Lung (tissue), 12 donors: ENCODE data around the gene GIPR. TPM values are rescaled to one million over a fixed set of nuclear protein-coding genes. Genes with fewer than 3 reads are reported as not detected.
"Not testable (repeated sequence)": the region's sequence is repeated elsewhere in the genome, so short reads cannot be mapped to it uniquely, and the experiment has no call there.

Experiments used
- ATAC-seq: fragments of 200-7000 bp; cut with Tn5 transposase; one replicate; pipeline ENCODE4 v1.9.1; 2020; ENCODE audit warnings: moderate number of reproducible peaks; ENCODE audit not compliant: insufficient read depth, low FRiP score
- DNase-seq, 3 donors: peaks; one replicate each; pipeline ENCODE4 v3.0.0-alpha.2; 2013 to 2017
- H3K27ac ChIP-seq, 2 donors: one replicate each; pipeline ENCODE4 v1.5.1; 2013; ENCODE audit warnings: mild to moderate bottlenecking in 2 of 2, moderate library complexity in 2 of 2, control low read depth in 1 of 2, inconsistent platforms in 1 of 2, low read depth in 1 of 2, low read length in 1 of 2
- H3K27me3 ChIP-seq, 3 donors: one replicate each; pipeline ENCODE4 v1.5.1; 2013; ENCODE audit warnings: low read length in 2 of 3; ENCODE audit not compliant: control insufficient read depth in 3 of 3, insufficient read depth in 3 of 3
- H3K36me3 ChIP-seq, 4 donors: one replicate each; pipeline ENCODE4 v1.5.1; 2013; ENCODE audit warnings: low read length in 4 of 4, mild to moderate bottlenecking in 1 of 4, moderate library complexity in 1 of 4; ENCODE audit not compliant: control insufficient read depth in 4 of 4, insufficient read depth in 4 of 4
- H3K4me1 ChIP-seq, 5 donors: one replicate each; pipeline ENCODE4 v1.5.1; 2013; ENCODE audit warnings: low read length in 5 of 5, mild to moderate bottlenecking in 2 of 5, moderate library complexity in 1 of 5; ENCODE audit not compliant: control insufficient read depth in 5 of 5, insufficient read depth in 5 of 5
- H3K4me3 ChIP-seq: one replicate; pipeline ENCODE4 v1.5.1; 2013; ENCODE audit warnings: mild to moderate bottlenecking, control low read depth, moderate library complexity
- H3K9ac ChIP-seq, 2 donors: one replicate each; pipeline ENCODE4 v1.5.1; 2013; ENCODE audit warnings: low read length in 2 of 2, control low read depth in 1 of 2; ENCODE audit not compliant: insufficient read depth in 1 of 2
- H3K9me3 ChIP-seq, 4 donors: one replicate each; pipeline ENCODE4 v1.5.1; 2013; ENCODE audit warnings: low read length in 3 of 4, mild to moderate bottlenecking in 1 of 4, moderate library complexity in 1 of 4; ENCODE audit not compliant: control insufficient read depth in 4 of 4, insufficient read depth in 3 of 4
- WGBS, 2 donors: extraction: QIAGEN DNeasy Blood & Tissue Kit; methylation state at CpG; one replicate each; pipeline ENCODE4 v1.1.7; 2013; 5-methylcytosine and 5-hydroxymethylcytosine counted together
- polyA plus RNA-seq, 2 donors: library from polyadenylated mRNA; stranded (reverse); fragments of 200-250 nt; gene quantifications; one replicate each; pipeline ENCODE4 v1.2.1, GENCODE V29; 2013
- total RNA-seq, 2 donors: library from RNA; depleted of rRNA in 1 of 2; stranded (reverse); fragments of >200 nt in 1 of 2; gene quantifications; one replicate each; pipeline ENCODE4 v1.2.1, GENCODE V29; 2014 to 2021
- TF ChIP-seq, protein P1 (sequence below): IDR thresholded peaks from 2 replicates; pipeline ENCODE4 v1.5.1; 2012; ENCODE audit warnings: mild to moderate bottlenecking; ENCODE audit errors: control extremely low read depth, extremely low read depth
- donor health status: control.
- donor health status: control.
- donor health status: Bipolar disorder and iron deficiency.
- donor health status: healthy.
- donor health status: DM: yes; HTN: yes; CAD: no.

GIPR gene
- total and polyA plus RNA-seq, 4 donors, result 2.2 to 14.9 (median 5.5) TPM

GRCh38 chr19:45623984-45624383 lies 44.0 kb upstream of the GIPR start:
- WGBS, 2 donors, result 94 to 96% methylated on average over 1 of the region's 1 CpG
- no peak overlapping the region for H3K27ac ChIP-seq
- peaks cover 0 to 35% (median 21%) of the 10 kb centered on the region in 4 donors for H3K36me3 ChIP-seq
- no peaks in the 10 kb centered on the region for H3K27me3 ChIP-seq
- no peak overlapping the region for H3K9ac ChIP-seq
- no peak overlapping the region for H3K4me3 ChIP-seq
- no peak for DNase-seq
- TF ChIP-seq, protein P1, sequence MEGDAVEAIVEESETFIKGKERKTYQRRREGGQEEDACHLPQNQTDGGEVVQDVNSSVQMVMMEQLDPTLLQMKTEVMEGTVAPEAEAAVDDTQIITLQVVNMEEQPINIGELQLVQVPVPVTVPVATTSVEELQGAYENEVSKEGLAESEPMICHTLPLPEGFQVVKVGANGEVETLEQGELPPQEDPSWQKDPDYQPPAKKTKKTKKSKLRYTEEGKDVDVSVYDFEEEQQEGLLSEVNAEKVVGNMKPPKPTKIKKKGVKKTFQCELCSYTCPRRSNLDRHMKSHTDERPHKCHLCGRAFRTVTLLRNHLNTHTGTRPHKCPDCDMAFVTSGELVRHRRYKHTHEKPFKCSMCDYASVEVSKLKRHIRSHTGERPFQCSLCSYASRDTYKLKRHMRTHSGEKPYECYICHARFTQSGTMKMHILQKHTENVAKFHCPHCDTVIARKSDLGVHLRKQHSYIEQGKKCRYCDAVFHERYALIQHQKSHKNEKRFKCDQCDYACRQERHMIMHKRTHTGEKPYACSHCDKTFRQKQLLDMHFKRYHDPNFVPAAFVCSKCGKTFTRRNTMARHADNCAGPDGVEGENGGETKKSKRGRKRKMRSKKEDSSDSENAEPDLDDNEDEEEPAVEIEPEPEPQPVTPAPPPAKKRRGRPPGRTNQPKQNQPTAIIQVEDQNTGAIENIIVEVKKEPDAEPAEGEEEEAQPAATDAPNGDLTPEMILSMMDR, result no peak
- H3K9me3 ChIP-seq, result no peaks in the 10 kb centered on the region
- no peak for ATAC-seq
- no peaks in the 10 kb centered on the region for H3K4me1 ChIP-seq

DNA sequence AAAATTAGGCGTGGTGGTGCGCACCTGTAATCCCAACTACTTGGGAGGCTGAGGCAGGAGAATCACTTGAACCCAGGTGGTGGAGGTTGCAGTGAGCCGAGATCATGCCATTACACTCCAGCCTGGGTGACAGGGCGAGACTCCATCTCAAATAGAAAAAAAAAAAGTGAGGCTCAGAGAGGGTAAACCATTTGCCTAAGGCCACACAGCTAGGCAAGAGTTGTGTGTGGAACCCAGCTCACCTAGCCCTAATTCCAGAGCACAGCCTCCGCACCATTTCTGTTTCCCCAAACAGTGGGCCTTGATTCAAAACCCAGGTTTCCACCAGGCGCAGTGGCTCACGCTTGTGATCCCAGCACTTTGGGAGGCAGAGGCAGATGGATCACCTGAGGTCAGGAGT lies 39.8 kb upstream of the GIPR start:
- WGBS, 2 donors, result 98% methylated on average over 7 of the region's 7 CpGs
- H3K9ac ChIP-seq, H3K9me3 ChIP-seq, H3K27me3 ChIP-seq, ATAC-seq, H3K4me1 ChIP-seq, DNase-seq, H3K27ac ChIP-seq, H3K4me3 ChIP-seq: not testable (repeated sequence)
- H3K36me3 ChIP-seq, result peaks cover 0 to 20% (median 13%) of the 10 kb centered on the region in 4 donors

GRCh38 chr19:45629704-45630103 lies 38.3 kb upstream of the GIPR start:
- H3K27me3 ChIP-seq, result no peaks in the 10 kb centered on the region
- H3K9ac ChIP-seq, result no peak overlapping the region
- no peak for ATAC-seq
- WGBS, 2 donors, result 86 to 90% methylated on average over 4 of the region's 4 CpGs
- no peaks in the 10 kb centered on the region for H3K4me1 ChIP-seq
- peaks cover 0 to 16% (median 10%) of the 10 kb centered on the region in 4 donors for H3K36me3 ChIP-seq
- DNase-seq, result no peak
- no peak overlapping the region for H3K27ac ChIP-seq
- TF ChIP-seq, protein P1, result no peak
- H3K9me3 ChIP-seq, result no peaks in the 10 kb centered on the region
- H3K4me3 ChIP-seq, result no peak overlapping the region

GRCh38 chr19:45630463-45630862 lies 37.6 kb upstream of the GIPR start:
- H3K9ac ChIP-seq, result no peak overlapping the region
- ATAC-seq, result no peak
- TF ChIP-seq, protein P1, result no peak

More at GRCh38 chr19:45630463-45630862, 37.6 kb upstream of the GIPR start:
- no peak for DNase-seq
- Histone ChIP-seq H3K4me1 (no peaks in the 10 kb centered on the region), H3K4me3 (no peak overlapping the region), H3K27me3 (no peaks in the 10 kb centered on the region), H3K27ac (no peak overlapping the region), H3K36me3 (peaks cover 0 to 14% (median 8%) of the 10 kb centered on the region in 4 donors), H3K9me3 (no peaks in the 10 kb centered on the region)
- WGBS, 2 donors, result 91% methylated on average over 2 of the region's 2 CpGs
